HG02885 (cell line): ENCODE results near the gene RCN2.

Experiments
- ATAC-seq: cut with Tn5 transposase; IDR thresholded peaks from one replicate; pipeline ENCODE4 v1.9.1; 2021; ENCODE audit warnings: mild to moderate bottlenecking; ENCODE audit not compliant: unreplicated experiment, poor library complexity

The RCN2 gene

DNA sequence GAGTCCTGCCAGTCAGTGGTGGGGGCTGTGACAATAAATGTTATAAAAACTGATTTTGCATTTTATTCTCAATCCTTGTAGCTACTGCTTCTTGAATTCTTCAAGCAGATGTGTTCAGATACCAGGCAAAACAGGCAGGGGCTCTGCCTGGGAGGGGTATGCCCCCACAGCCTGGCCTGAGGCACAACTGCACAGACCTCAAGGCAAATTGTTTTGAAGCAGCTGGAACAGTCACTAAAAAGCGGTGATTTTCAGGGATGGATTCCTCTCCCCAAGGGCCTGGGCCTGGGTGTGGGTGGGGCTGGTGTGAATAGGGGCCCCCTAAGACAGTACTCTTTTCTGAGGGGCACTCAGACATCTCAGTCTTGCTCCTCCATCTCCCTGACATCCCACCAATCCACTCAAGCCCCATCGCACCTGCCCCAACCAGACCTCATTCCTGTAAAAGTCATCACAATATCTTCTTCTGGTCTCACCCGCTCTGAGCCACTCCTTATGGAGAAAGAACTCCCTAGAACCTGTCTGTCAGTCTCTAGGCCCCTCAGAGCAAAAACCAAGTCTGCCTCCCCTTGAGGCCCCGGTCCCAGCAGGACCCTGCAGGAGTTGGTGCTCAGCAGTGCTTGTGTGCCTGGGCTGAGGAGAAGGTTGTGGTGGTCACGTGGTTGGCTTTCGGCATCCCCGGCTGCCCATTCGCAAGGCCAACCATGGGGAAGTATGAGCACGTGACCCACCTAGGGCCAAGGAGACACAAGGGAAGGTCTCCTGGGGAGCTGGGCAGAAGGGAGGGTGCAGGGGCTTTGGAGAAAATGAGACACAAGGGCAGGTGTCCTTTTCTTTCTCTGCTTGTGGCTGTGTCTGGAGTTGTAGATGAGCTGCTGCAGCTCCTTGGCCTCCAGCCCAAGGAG lies 60.4 kb downstream of the RCN2 start:
- ATAC-seq, result no peak

DNA sequence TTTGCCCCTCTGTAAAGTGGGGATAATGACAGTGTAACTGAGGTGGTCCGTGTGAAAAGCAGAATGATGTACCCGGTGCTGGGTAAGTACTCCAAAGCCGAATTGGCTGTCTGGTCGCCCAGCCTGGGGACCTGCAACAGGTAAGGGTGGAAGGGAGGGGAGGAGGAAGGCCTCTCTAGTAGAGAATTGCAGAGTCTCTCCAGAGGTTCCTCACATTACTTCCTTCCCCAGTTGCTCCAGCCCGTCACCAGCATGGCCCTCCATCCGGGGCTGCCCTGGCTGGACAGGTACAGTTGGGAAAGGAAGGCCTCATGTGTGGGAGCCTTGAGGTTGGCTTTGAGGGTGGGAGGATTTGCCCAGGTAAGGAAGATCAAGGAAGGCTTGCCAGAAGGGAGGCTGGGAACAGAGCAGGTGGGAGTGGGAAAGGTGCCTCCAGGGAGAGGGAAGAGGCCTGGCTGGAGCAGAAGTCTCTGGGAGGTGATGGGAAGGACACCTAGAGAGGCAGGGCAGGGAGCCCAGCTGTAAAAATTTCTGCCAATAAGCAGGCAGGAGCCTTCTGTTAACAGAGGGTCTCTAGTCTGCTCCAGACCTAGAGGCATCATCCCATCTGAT lies 61.7 kb downstream of the RCN2 start:
- no peak for ATAC-seq

DNA sequence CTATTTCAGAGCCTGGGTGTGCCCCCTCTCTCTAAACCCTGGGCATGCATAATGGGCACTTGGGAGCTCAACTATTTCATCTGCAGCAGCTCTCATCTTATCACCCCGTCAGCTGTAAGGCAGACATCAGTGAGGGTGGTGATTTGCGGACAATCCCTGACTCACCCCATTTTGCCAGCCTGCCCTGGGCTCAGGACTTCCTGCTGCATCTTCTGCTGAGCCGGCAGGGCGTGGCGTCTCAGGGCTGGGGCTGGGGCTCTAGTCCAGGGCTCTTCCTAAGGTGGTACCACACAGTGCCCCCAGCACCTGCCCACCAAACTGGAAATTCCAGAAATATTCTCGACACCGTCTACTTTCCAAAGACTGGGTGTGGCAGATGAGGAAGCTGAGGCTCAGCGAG lies 62.5 kb downstream of the RCN2 start:
- no peak for ATAC-seq

DNA sequence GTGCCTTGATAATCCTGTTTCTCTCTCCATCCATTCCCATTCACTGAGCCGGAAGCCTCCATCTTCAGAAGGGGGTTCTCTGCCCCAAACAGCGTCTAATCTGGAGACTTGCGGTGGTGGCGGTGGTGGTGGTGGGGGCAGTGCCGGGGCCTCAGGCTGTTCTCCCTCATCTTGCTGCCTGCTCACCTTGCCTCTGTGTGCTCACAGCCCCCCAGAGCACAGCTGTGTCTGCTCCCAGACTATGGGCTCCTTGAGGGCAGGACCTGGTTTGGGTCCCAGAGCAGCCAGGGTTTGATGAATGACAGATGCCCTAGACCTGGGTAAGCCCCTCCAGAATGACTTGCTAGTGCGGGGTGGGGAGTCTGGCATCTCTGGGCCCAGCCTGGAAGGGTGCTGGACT lies 62.9 kb downstream of the RCN2 start:
- ATAC-seq, result no peak

DNA sequence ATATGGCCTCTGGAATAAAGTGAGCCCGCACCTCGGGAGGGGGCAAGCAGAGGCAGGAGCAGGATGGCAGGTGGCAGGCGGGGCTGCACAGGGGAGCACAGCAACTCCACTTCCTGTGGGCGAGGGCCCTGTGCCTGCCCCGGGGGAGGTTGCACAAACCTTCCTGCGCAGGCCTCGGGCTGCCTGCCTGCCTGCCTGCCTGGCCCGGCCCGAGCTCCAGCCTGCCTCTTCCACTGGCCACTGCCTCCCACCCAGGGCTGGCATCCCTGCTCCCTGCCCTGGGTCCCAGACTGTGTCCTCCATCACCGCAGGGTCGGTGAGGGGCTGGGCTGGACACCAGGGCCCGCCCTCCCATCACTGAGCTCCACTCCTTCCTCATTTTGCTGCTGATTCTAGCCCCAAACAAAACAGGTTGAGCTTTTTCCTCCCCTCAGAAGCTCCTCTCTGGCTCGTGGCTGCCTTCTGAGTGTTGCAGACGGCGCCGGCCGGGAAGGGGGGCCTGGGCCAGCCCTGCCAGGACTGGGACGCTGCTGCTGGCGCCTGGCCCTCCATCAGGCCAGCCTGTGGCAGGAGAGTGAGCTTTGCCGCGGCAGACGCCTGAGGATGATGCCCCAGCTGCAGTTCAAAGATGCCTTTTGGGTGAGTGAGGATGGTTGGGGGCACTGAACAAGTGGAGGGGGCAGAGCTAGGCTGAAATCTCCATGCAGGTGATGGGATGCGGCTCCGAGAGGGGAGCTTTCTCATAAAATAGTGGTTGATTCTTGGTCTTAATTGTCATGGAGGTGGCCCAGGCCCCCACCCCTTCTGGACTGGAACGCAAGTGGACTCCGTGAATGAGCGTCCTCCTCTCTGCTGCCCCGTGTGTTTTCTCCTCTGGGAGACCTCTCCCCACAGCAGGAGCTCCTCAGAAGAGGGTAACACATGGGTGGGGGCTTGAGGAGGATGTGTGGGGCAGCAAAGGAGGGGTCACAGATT lies 63.7 kb downstream of the RCN2 start, which contains the start of gene PSTPIP1:
PSTPIP1 (plus strand) TSS at position 156 of the 975 bp plus-strand sequence; CDS start at position 604, 448 bp downstream.
- peak; percentile 65 for ATAC-seq

DNA sequence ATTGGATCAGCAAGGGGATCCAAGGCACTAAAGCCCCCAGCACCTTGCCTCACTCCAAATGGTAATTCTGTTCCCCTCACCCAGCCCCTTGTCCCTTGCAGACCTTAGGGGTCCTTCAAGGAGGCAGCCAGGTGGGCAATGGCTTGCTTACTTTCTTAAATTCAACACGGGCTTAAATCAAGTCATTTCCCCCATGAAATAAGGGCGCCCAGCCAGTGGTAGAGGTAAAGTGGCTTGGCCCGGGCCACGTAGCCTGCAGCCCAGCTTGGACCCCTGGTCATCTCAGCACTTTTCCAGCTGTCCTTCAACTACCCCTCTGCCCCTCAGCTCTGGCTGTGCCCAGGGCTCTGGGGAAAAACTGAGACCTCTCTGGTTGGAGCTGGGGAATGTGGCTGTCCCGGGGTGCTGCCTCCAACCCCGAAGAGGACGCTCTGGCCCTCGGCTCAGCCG lies 64.6 kb downstream of the RCN2 start:
- ATAC-seq, result no peak

DNA sequence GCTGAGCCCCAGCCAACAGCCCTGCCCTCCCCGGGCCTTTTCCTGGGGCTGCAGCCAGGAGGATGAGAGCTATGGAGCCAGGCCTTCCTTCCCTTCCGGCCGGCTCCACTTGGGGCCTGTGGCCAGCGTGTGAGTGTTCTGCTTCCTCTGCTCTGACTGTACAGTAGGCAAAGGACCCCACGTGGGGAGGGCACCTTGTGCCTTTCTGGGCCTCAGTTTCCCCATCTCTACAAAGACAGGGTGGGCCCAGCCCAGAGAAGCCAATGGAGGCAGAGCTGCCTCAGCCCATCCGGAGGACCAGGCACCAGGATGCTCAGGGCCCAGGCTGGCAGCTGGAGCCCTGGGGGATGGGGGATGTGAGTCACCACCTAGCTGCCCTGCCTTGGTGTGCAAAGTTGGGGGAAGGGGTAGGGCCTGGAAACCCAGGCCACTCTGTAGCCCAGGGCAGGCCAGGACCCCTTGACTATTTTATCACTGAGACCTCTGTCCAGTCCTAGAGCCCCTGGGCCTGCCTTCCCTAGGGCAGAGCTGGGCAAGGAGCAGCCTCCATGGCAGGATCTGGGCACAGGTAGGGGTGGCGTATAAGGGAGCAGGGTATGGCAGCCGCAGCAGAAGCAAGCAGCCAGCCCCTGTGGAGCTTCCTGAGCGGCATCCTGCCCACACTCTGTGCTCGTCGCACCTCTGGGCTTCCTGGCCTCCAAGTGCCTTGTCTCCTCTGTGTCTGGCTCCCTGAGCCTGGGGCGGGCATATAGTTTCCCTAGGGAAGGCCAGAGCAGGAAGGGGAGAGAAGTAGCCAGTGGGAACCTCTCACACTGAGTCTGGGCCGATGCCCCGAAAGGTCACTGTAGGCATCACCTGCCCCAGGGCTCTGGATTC lies 65.2 kb downstream of the RCN2 start:
- ATAC-seq, result no peak

DNA sequence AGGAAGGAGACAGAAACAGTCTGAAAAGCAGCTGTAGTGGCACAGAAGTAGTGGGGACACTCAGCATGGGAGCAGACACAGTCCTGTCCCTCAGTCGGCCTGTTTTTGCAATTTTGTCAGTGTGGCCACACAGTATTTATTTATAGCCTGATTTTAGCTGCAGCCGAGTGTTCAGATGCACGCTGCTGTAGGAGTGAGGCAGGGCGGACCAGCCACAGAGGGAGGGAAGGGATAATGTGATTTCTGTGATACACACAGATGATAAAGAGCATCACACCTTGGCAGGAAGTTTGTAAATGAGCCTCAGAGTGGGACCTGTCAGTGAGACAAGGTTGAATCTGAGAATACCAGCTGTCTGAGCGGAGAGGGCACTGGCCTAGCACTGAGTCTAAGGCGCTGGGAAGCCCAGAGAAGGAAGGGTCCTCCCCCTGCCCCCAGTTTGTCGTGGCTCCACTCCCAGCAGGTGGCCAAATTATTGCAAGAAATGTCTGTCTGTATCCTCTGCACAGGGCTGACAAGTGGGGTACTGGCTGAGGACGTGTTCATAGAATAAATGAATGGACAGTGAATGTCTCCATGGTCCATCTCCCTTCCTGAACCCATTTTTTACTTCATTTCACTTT lies 67.2 kb downstream of the RCN2 start:
- no peak for ATAC-seq

DNA sequence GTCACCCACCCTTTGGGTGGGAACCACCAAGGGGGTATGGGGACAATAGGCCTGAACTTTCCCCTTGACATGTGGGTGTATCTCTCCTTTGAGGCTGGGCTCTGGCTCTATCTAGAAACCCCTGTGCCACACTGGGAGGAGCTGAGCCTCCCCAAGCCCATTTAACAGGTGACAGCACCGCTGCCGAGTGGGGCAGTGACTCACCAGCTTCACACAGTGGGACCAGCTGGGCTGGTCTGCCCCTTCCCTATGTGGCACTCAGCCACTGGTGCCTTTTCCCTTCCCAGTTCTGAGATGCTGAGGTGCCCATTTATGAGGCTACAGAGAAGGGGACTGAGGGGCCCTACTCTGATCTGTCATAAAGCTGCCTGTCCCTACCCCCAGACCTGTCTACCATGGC lies 68.4 kb downstream of the RCN2 start:
- no peak for ATAC-seq

DNA sequence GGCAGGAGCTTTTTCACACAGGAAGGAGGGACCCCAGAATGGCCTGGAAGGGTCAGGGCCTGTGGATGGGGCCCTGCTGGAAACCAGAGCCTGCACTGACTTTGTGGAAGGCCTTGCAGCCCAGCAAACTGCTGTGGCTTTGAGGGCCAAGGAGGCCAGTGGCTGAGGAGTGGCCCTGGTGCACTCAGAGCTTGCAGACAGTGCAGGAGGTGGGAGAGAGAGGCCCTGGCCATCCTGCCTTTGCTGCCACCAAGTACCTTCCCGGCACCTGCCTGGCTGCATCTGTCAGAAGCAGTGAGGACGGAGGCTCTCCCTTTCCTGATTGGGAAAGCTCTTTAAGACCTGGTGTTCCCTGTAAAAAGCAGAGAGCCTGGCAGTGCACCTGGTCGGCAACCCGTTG lies 69.8 kb downstream of the RCN2 start:
- ATAC-seq, result no peak

DNA sequence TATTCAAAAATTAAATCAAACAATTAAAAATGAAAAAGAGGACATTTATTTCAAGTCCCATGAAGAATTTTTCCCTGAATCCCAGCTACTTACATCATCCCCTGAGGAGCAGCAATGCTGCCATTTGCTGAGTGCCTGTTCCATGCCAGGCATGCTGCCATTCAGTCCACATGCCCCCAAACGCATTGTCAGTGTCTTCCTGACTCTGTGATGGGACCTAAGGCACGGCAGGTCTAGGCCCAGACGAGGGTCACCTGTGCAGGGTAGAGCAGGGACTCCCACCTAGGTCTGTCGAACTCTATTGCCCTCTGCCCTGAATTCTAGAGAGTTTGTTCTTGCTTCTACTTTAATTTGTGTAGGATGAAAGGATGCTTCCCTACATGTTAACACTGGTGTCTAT lies 70.4 kb downstream of the RCN2 start:
- ATAC-seq, result no peak

DNA sequence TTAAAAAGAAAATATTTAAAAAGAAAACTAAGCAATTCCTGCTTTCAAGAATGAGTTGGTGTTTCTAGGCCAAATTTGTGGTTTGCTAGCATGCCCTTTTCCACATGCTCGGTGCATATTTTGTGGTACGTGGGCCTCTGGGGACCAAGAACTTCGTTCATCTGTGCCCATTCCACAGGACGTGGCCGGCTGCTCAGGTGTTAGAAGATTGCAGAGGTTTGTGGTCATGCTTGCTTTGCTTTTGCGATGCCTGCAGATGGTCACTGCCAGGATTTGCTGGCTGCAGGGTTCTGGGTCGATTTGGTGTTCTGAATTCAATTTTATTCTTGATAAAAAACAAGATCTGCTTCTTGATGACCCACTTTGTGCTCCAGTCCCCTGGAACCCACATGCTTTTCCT lies 70.9 kb downstream of the RCN2 start:
- ATAC-seq, result no peak

DNA sequence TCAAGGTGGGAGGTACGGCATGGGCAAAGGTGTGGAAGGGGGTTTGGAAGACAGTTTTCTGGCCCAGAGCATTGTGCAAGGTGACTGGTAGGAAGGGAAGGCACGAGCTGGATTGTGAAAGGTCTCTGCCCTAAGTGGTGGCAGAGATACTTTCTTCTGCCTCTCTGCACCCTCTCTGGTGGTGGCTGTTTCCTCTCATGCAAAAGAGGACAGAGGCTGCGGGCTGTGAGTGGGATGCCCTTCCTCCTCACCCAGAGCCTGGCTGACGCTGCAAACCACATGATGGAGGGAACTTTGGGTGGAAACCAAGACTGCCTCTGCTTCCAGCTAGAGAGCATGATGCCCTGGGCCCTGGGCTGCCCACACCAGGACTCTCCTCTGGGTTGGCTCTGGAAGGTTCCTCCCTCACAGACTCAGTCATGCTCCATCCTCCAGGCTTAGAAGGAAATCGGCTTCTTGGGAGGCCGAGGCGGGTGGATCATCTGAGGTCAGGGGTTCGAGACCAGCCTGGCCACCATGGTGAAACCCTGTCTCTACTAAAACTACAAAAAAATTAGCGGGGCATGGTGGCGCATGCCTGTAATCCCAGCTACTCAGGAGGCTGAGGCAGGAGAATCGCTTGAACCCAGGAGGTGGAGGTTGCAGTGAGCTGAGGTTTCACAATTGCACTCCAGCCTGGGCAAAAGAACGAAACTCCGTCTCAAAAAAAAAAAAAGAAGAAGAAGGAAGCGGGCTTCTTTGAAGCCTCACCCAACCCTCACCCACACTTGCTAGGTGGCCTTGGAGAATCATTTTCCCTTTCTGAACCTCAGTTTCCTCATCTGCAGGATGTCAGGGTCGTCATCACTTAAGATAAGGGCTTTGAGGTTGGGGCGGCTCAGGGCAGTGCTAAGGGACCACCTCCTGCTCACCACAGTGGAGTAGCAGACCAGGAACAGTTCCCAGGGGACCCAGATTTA lies 71.7 kb downstream of the RCN2 start:
- peak; percentile 71 for ATAC-seq
